ENCODE results near the gene ZNF19.
A peak's percentile ranks its signal among the peaks of the same experiment; 100 is the strongest.

ZNF19 gene

GRCh38 chr16:71472931-71473330 lies 16.2 kb downstream of the ZNF19 start:
- peaks cover 30% of the 10 kb centered on the region for H3K36me3 ChIP-seq (ENCODE audit: low read depth)
- no peaks in the 10 kb centered on the region for H3K27me3 ChIP-seq (ENCODE audit: insufficient read depth, poor library complexity, severe bottlenecking)
- peaks cover 20% of the 10 kb centered on the region for H3K4me1 ChIP-seq (ENCODE audit: insufficient read depth, poor library complexity, severe bottlenecking)
- H3K27ac ChIP-seq (ENCODE audit: poor library complexity, severe bottlenecking), result peak overlapping the region; percentile 92
- TF ChIP-seq CTCF (IDR thresholded peaks at IDR 0.05; ENCODE audit: poor library complexity, severe bottlenecking), result no peak
- H3K4me3 ChIP-seq (ENCODE audit: severe bottlenecking), result no peak overlapping the region
- peaks cover 2% of the 10 kb centered on the region for H3K9me3 ChIP-seq (ENCODE audit: severe bottlenecking)
- DNase-seq (ENCODE audit: low spot score) (no peak), ATAC-seq (ENCODE audit: low read depth) (no peak)

GRCh38 chr16:71472051-71472450 lies 17.1 kb downstream of the ZNF19 start:
- peaks cover 22% of the 10 kb centered on the region for H3K36me3 ChIP-seq (ENCODE audit: low read depth)
- peaks cover 20% of the 10 kb centered on the region for H3K4me1 ChIP-seq (ENCODE audit: insufficient read depth, poor library complexity, severe bottlenecking)
- H3K4me3 ChIP-seq (ENCODE audit: severe bottlenecking), result no peak overlapping the region
- TF ChIP-seq CTCF (IDR thresholded peaks at IDR 0.05; ENCODE audit: poor library complexity, severe bottlenecking), result no peak
- no peak overlapping the region for H3K27ac ChIP-seq (ENCODE audit: poor library complexity, severe bottlenecking)
- DNase-seq (ENCODE audit: low spot score) (no peak), ATAC-seq (ENCODE audit: low read depth) (no peak)
- H3K27me3 ChIP-seq (ENCODE audit: insufficient read depth, poor library complexity, severe bottlenecking), result no peaks in the 10 kb centered on the region
- peaks cover 2% of the 10 kb centered on the region for H3K9me3 ChIP-seq (ENCODE audit: severe bottlenecking)

- peaks cover under 1% of the 10 kb centered on the region for H3K4me1 ChIP-seq (ENCODE audit: insufficient read depth, poor library complexity, severe bottlenecking)
- H3K27ac ChIP-seq (ENCODE audit: poor library complexity, severe bottlenecking), result no peak overlapping the region
- no peak for DNase-seq (ENCODE audit: low spot score)
- no peaks in the 10 kb centered on the region for H3K36me3 ChIP-seq (ENCODE audit: low read depth)
- peak; percentile 58; the same call in 2 of the 3 replicates for ATAC-seq (ENCODE audit: low read depth)
- no peak for TF ChIP-seq CTCF (IDR thresholded peaks at IDR 0.05; ENCODE audit: poor library complexity, severe bottlenecking)
- H3K9me3 ChIP-seq (ENCODE audit: severe bottlenecking), result no peaks in the 10 kb centered on the region
- no peaks in the 10 kb centered on the region for H3K27me3 ChIP-seq (ENCODE audit: insufficient read depth, poor library complexity, severe bottlenecking)
- no peak overlapping the region for H3K4me3 ChIP-seq (ENCODE audit: severe bottlenecking)
Observed at GRCh38 chr16:71467810-71468209, 21.3 kb downstream of the ZNF19 start.

- Histone ChIP-seq H3K36me3 (ENCODE audit: low read depth) (peaks cover 10% of the 10 kb centered on the region), H3K27ac (ENCODE audit: poor library complexity, severe bottlenecking) (no peak overlapping the region), H3K4me1 (ENCODE audit: insufficient read depth, poor library complexity, severe bottlenecking) (peaks cover 22% of the 10 kb centered on the region), H3K27me3 (ENCODE audit: insufficient read depth, poor library complexity, severe bottlenecking) (no peaks in the 10 kb centered on the region), H3K4me3 (ENCODE audit: severe bottlenecking) (no peak overlapping the region), H3K9me3 (ENCODE audit: severe bottlenecking) (no peaks in the 10 kb centered on the region)
- DNase-seq (ENCODE audit: low spot score) (no peak), ATAC-seq (ENCODE audit: low read depth) (no peak)
- no peak for TF ChIP-seq CTCF (IDR thresholded peaks at IDR 0.05; ENCODE audit: poor library complexity, severe bottlenecking)
Observed at GRCh38 chr16:71464231-71464630, 24.9 kb downstream of the ZNF19 start.

GRCh38 chr16:71461686-71462648 lies 27.2 kb downstream of the ZNF19 start, which contains the start of gene ZNF23:
ZNF23 (minus strand) TSS chr16:71462247; CDS start chr16:71456796, 5,451 bp downstream.
- peak; percentile 84 for DNase-seq (ENCODE audit: low spot score)

More at GRCh38 chr16:71461686-71462648, 27.2 kb downstream of the ZNF19 start, which contains the start of gene ZNF23:
- H3K27me3 ChIP-seq (ENCODE audit: insufficient read depth, poor library complexity, severe bottlenecking), result no peaks in the 10 kb centered on the region
- H3K27ac ChIP-seq (ENCODE audit: poor library complexity, severe bottlenecking), result peak within 1 kb of the TSS; percentile 72
- H3K4me1 ChIP-seq (ENCODE audit: insufficient read depth, poor library complexity, severe bottlenecking), result peaks cover 22% of the 10 kb centered on the region
- H3K4me3 ChIP-seq (ENCODE audit: severe bottlenecking), result peak within 1 kb of the TSS; percentile 70
- H3K9me3 ChIP-seq (ENCODE audit: severe bottlenecking), result no peaks in the 10 kb centered on the region
- TF ChIP-seq CTCF (IDR thresholded peaks at IDR 0.05; ENCODE audit: poor library complexity, severe bottlenecking), result peak; percentile 27
- peaks cover 12% of the 10 kb centered on the region for H3K36me3 ChIP-seq (ENCODE audit: low read depth)
- ATAC-seq (ENCODE audit: low read depth), result peak; percentile 92

Measured in RWPE2 (cell line).